ENCODE results near the gene AGK. TPM values are rescaled to one million over a fixed set of nuclear protein-coding genes. Genes with fewer than 3 reads are reported as not detected.
"Not testable (repeated sequence)": the region's sequence is repeated elsewhere in the genome, so short reads cannot be mapped to it uniquely, and the experiment has no call there.

Gene AGK
- total RNA-seq, 4 donors from 2014 or later, result 11.8 to 73.8 (median 38.4) TPM

DNA sequence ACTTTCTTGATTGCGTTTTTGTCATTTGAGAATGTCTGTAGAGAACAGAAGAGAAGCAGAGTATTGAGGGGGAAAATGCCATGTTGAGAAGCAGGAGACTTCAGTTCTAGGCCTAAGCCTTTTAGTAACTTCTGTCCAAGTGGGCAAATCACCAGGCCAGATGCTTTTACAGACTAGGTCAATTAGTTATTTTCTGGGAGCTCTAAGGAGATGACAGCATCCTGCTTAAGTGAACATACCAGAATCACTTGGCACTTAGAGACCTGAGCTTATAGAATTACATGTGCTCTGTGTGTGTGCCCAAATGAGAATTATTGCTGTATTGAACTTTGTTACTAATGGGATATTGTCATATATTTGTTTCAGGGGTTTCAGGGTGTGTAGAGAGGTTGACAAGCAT is 24.0 kb downstream of the AGK start:
- Histone ChIP-seq H3K9me3 (no peaks in the 10 kb centered on the region), H3K4me3 (no peak overlapping the region), H3K27me3 (no peaks in the 10 kb centered on the region), H3K4me1 (no peaks in the 10 kb centered on the region), H3K36me3 (no peaks in the 10 kb centered on the region), H3K27ac (no peak overlapping the region)
- TF ChIP-seq POLR2A (IDR thresholded peaks at IDR 0.05), result no peak
- TF ChIP-seq, protein P1, sequence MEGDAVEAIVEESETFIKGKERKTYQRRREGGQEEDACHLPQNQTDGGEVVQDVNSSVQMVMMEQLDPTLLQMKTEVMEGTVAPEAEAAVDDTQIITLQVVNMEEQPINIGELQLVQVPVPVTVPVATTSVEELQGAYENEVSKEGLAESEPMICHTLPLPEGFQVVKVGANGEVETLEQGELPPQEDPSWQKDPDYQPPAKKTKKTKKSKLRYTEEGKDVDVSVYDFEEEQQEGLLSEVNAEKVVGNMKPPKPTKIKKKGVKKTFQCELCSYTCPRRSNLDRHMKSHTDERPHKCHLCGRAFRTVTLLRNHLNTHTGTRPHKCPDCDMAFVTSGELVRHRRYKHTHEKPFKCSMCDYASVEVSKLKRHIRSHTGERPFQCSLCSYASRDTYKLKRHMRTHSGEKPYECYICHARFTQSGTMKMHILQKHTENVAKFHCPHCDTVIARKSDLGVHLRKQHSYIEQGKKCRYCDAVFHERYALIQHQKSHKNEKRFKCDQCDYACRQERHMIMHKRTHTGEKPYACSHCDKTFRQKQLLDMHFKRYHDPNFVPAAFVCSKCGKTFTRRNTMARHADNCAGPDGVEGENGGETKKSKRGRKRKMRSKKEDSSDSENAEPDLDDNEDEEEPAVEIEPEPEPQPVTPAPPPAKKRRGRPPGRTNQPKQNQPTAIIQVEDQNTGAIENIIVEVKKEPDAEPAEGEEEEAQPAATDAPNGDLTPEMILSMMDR (IDR thresholded peaks at IDR 0.05), result no peak
- no peak for DNase-seq
- intact Hi-C loops (cut with DNase I; ENCODE audit: low total_unique reads), result no loop called here

DNA sequence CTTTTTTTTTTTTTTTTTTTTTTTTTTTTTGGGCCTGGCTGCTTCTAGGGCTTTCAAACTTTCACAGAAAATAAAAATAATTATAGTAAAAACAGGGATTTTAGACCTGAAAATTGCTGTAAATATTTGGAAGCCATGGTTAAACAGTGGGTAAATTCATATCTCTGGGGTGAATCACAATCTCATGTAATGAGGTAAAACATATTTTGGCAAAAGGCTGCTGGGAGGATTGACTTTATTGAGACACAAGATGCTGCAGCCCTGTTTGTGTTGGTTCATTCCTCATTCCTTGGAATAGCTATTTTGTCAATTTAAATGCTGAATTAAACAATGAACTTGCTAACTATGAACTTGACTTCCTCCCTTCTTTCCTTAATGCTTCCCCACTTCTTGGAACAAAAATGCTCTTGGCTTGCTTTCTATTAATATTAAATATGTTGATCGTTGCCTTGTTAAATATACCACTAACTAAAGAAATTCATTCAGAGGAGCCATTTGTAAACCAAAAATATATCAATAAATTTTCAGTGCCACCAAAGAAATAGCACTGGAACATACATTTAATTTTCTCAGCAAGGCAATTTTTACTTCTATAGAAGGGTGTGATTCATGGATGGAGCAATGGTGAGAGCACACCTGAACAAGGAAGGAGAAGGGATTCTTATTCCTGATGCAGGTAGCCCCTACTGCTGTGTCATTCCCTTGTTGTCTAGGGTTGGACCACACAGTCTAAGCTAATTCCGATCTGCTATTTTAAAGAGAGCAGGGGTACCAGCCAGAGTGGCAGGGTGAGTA is 24.6 kb downstream of the AGK start:
- Histone ChIP-seq H3K4me1 (no peaks in the 10 kb centered on the region), H3K27ac (no peak overlapping the region)

DNA sequence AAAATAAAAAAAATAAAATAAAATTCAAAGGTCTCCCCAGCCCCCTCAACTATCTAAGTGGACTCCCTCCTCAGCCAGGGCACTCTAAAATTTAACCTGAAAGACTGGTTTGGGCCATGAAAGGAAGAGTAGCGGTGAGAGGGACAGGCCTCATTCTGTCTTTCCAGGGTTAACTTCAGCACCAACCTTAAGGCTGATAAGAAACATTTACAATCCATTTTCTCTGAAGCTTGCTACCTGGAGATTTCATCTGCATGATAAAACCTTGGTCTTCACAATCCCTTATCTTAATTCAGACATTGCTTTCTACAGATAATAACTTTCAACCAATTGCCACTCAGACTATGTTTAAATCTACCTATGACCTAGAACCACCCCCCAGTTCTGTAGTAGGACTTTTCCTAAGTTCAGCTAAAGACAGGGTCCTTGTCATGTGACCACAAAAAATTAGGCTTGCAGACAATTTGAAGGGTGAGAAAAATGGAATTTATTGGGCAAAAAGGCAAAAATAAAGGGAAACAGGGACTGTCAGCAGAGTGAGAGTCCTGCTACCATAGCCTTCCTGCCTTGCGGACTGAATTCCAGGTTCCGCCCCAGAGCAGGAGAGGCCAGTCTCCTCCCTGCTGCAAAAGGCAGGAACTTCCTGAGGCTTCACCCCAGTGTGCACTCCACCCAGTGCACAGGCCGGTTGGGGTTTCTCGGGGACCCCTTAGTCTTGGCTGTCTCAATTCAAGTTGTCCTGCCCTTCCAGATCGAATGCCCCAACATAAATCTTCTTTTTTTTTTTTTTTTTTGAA is 26.0 kb downstream of the AGK start:
- no peak for DNase-seq

More for the DNA sequence above, 24.6 kb downstream of the AGK start:
- no peaks in the 10 kb centered on the region for H3K27me3 ChIP-seq
- no peak for TF ChIP-seq POLR2A (IDR thresholded peaks at IDR 0.05)
- TF ChIP-seq, protein P1 (IDR thresholded peaks at IDR 0.05), result no peak
- H3K36me3 ChIP-seq, result no peaks in the 10 kb centered on the region
- no peaks in the 10 kb centered on the region for H3K9me3 ChIP-seq
- H3K4me3 ChIP-seq, result no peak overlapping the region
- DNase-seq, result no peak
- intact Hi-C loops (cut with DNase I; ENCODE audit: low total_unique reads), result no loop called here

DNA sequence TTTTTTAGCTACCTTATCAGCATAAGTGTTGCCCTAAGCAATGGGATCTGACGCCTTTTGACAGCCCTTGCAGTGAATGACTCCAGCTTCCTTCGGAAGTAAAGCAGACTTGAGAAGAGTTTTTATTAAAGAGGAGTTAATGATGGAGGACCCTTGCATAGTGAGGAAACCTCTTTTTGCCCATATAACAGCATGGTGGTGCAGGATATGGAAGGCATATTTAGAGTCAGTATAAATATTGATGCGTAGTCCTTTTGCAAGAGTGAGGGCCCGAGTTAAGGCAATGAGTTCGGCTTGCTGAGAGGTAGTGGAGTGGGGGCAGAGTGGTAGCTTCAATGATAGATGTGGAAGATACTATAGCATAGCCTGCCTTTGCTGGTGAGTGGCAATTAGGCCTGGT is 28.7 kb downstream of the AGK start:
- not testable (repeated sequence) for DNase-seq

More for the DNA sequence above, 26.0 kb downstream of the AGK start:
- no peaks in the 10 kb centered on the region for H3K36me3 ChIP-seq
- no peaks in the 10 kb centered on the region for H3K9me3 ChIP-seq
- TF ChIP-seq, protein P1 (IDR thresholded peaks at IDR 0.05), result no peak
- no peak for TF ChIP-seq POLR2A (IDR thresholded peaks at IDR 0.05)
- H3K4me1 ChIP-seq, result no peaks in the 10 kb centered on the region
- no peak overlapping the region for H3K4me3 ChIP-seq
- no peaks in the 10 kb centered on the region for H3K27me3 ChIP-seq
- intact Hi-C loops (cut with DNase I; ENCODE audit: low total_unique reads), result no loop called here
- no peak overlapping the region for H3K27ac ChIP-seq

DNA sequence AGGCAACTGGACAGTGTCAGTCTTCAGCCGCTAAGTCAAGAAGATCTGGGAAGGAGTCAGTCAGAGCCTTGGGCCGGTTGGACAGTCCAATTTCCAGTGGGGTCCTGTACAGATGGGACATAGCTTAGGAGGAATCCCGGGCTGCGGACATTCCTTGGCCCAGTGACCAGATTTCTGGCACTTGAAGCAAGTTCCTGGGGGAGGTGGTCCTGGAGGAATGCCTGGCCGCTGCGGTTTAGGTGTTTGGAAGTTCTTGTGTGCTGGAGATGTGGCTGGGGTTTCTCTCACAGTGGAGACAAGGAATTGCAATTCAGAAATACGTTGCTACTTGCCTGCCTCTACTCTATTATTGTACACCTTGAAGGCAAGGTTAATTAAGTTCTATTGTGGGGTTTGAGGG is 30.9 kb downstream of the AGK start:
- DNase-seq; H3K36me3 ChIP-seq; H3K4me1 ChIP-seq; intact Hi-C loops (cut with DNase I; ENCODE audit: low total_unique reads); H3K4me3 ChIP-seq; H3K27ac ChIP-seq; H3K27me3 ChIP-seq; H3K9me3 ChIP-seq: not testable (repeated sequence)

More for the DNA sequence above, 28.7 kb downstream of the AGK start:
- H3K4me3 ChIP-seq; H3K4me1 ChIP-seq; H3K36me3 ChIP-seq; intact Hi-C loops (cut with DNase I; ENCODE audit: low total_unique reads); H3K27ac ChIP-seq; H3K9me3 ChIP-seq; H3K27me3 ChIP-seq: not testable (repeated sequence)

DNA sequence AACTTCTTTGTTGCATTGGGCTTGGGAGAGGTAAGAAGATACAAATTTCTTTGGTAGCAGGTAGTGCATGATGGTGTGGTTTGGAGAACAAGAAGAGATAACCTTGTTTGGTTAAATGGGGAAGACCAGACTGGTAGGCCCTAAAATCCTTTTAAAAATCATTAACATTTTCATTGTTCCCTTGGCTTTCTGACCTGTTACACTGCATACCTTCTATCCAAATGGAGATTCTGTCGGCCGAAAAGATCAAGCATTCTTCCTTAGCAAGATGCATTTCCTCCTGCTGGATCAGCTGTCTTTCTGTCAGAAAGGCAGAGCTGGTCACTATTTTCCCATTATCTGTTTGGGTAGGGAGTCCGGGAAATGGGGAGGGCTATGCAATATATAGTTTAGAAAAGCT is 33.7 kb downstream of the AGK start:
- H3K4me3 ChIP-seq, result no peak overlapping the region
- TF ChIP-seq, protein P1 (IDR thresholded peaks at IDR 0.05), result no peak
- TF ChIP-seq POLR2A (IDR thresholded peaks at IDR 0.05), result no peak
- no peaks in the 10 kb centered on the region for H3K4me1 ChIP-seq
- intact Hi-C loops (cut with DNase I; ENCODE audit: low total_unique reads), result no loop called here
- no peaks in the 10 kb centered on the region for H3K36me3 ChIP-seq
- H3K27me3 ChIP-seq, result no peaks in the 10 kb centered on the region
- H3K9me3 ChIP-seq, result no peaks in the 10 kb centered on the region
- no peak for DNase-seq
- H3K27ac ChIP-seq, result no peak overlapping the region

Measured in uterus (tissue), 4 donors.